HepG2 (cell line): ENCODE measurements around the gene PIM3. TPM values are rescaled to one million over a fixed set of nuclear protein-coding genes. Genes with fewer than 3 reads are reported as not detected.

Experiments used
- HNRNPLL ChIP-seq: fragments of 200-400 bp; formaldehyde crosslinking; IDR thresholded peaks from 2 replicates; pipeline ENCODE4 v1.6.1; 2017; ENCODE audit warnings: mild to moderate bottlenecking, low read depth, low read length; ENCODE audit not compliant: poor library complexity, severe bottlenecking
- KMT2B ChIP-seq: IDR thresholded peaks from 2 replicates; pipeline ENCODE4 v1.6.1; 2016; ENCODE audit warnings: missing genetic modification reagents, missing compliant biosample characterization
- MIER3 ChIP-seq: IDR thresholded peaks from 2 replicates; pipeline ENCODE4 v1.6.1; 2016; ENCODE audit warnings: missing compliant biosample characterization, borderline replicate concordance
- NFE2L1 ChIP-seq: sonication (generic); formaldehyde crosslinking; IDR thresholded peaks from 2 replicates; pipeline ENCODE4 v1.4.0; 2020; ENCODE audit warnings: missing genetic modification reagents, mild to moderate bottlenecking, borderline replicate concordance
- PCBP1 ChIP-seq: fragments of 200-400 bp; formaldehyde crosslinking; IDR thresholded peaks from 2 replicates; pipeline ENCODE4 v1.6.1; 2017; ENCODE audit warnings: mild to moderate bottlenecking, low read depth, low read length, borderline replicate concordance
- PHF21A ChIP-seq: sonication (generic); formaldehyde crosslinking; IDR thresholded peaks from 2 replicates; pipeline ENCODE4 v1.5.0; 2020; ENCODE audit warnings: mild to moderate bottlenecking, missing genetic modification reagents
- PRMT3 ChIP-seq: sonication (generic); formaldehyde crosslinking; IDR thresholded peaks from 2 replicates; pipeline ENCODE4 v1.8.1; 2022; ENCODE audit warnings: low read depth, mild to moderate bottlenecking, moderate library complexity, missing genetic modification reagents, borderline replicate concordance
- RBFOX2 ChIP-seq: fragments of 200-400 bp; formaldehyde crosslinking; IDR thresholded peaks from 2 replicates; pipeline ENCODE4 v1.6.1; 2017; ENCODE audit warnings: low read depth, mild to moderate bottlenecking, low read length
- YEATS4 ChIP-seq: sonication (generic); formaldehyde crosslinking; IDR thresholded peaks from 2 replicates; pipeline ENCODE4 v1.4.0; 2020; ENCODE audit warnings: missing genetic modification reagents, borderline replicate concordance
- ZFX ChIP-seq: sonication (generic); formaldehyde crosslinking; IDR thresholded peaks from 2 replicates; pipeline ENCODE4 v1.4.0; 2020; ENCODE audit warnings: mild to moderate bottlenecking, low read depth, missing genetic modification reagents, moderate library complexity
- ZNF121 ChIP-seq: sonication (generic); formaldehyde crosslinking; IDR thresholded peaks from 2 replicates; pipeline ENCODE4 v1.5.0; 2020; ENCODE audit warnings: mild to moderate bottlenecking, missing genetic modification reagents
- ZNF207 ChIP-seq: fragments of 450-650 bp; IDR thresholded peaks from 2 replicates; pipeline ENCODE4 v1.6.1; 2016; ENCODE audit warnings: antibody characterized with exemption, borderline replicate concordance
- ZNF234 ChIP-seq: sonication (generic); formaldehyde crosslinking; conservative IDR thresholded peaks from 2 replicates; pipeline ENCODE4 v1.5.1; 2020; ENCODE audit warnings: mild to moderate bottlenecking, missing genetic modification reagents
- ZNF549 ChIP-seq: sonication (generic); formaldehyde crosslinking; IDR thresholded peaks from 2 replicates; pipeline ENCODE4 v1.5.0; 2020; ENCODE audit warnings: missing genetic modification reagents
- ZNF605 ChIP-seq: sonication (generic); formaldehyde crosslinking; IDR thresholded peaks from 2 replicates; pipeline ENCODE4 v1.8.0; 2022; ENCODE audit warnings: mild to moderate bottlenecking, missing genetic modification reagents
- ZNF720 ChIP-seq: sonication (generic); formaldehyde crosslinking; IDR thresholded peaks from 2 replicates; pipeline ENCODE4 v1.4.0; 2020; ENCODE audit warnings: missing genetic modification reagents
- ZNF777 ChIP-seq: sonication (generic); formaldehyde crosslinking; IDR thresholded peaks from 2 replicates; pipeline ENCODE4 v1.4.0; 2020; ENCODE audit warnings: missing genetic modification reagents
- ZNF891 ChIP-seq: sonication (generic); formaldehyde crosslinking; IDR thresholded peaks from 2 replicates; pipeline ENCODE4 v1.5.0; 2020; ENCODE audit warnings: mild to moderate bottlenecking, missing genetic modification reagents
- polyA plus RNA-seq, 8 experiments: library from polyadenylated mRNA; depleted of rRNA in 3 of 8; stranded (reverse) in 7 of 8; unstranded in 1 of 8; fragments of >200 nt; fragmentation: Illumina TruSeq in 4 of 8; extraction: Trizol in 4 of 8; gene quantifications; 2 replicates each; pipeline versions ENCODE4 v1.2.1 to v1.2.3, GENCODE V29; 2011 to 2016; ENCODE audit warnings: low read depth in 4 of 8, missing spikeins in 1 of 8, mixed read lengths in 1 of 8; ENCODE audit not compliant: insufficient read depth in 1 of 8
- total RNA-seq, 5 experiments: library from RNA; depleted of rRNA; stranded (reverse); fragments of >200 nt; fragmentation: Illumina TruSeq; extraction: Trizol; gene quantifications; 2 replicates each; pipeline ENCODE4 v1.2.3, GENCODE V29; 2016; ENCODE audit warnings: low read depth in 1 of 5
- TF ChIP-seq, protein P1 (sequence below): sonication (generic); formaldehyde crosslinking; IDR thresholded peaks from one replicate; pipeline ENCODE4 v1.5.1; 2020; ENCODE audit warnings: mild to moderate bottlenecking, missing genetic modification reagents; ENCODE audit errors: not compliant biosample characterization
- TF ChIP-seq, protein P2 (sequence below): IDR thresholded peaks from 2 replicates; pipeline ENCODE4 v1.6.1; 2018; ENCODE audit warnings: missing genetic modification reagents, mild to moderate bottlenecking, missing compliant biosample characterization
- TF ChIP-seq, protein P3 (sequence below): sonication (generic); formaldehyde crosslinking; IDR thresholded peaks from 2 replicates; pipeline ENCODE4 v1.5.1; 2020; ENCODE audit warnings: mild to moderate bottlenecking, missing genetic modification reagents, borderline replicate concordance

Gene PIM3
- total and polyA plus RNA-seq, 2 of the 13 experiments (the other 11 are each of a cell fraction or from before 2014, with no cell fraction given): 21.6 to 31.2 TPM

DNA sequence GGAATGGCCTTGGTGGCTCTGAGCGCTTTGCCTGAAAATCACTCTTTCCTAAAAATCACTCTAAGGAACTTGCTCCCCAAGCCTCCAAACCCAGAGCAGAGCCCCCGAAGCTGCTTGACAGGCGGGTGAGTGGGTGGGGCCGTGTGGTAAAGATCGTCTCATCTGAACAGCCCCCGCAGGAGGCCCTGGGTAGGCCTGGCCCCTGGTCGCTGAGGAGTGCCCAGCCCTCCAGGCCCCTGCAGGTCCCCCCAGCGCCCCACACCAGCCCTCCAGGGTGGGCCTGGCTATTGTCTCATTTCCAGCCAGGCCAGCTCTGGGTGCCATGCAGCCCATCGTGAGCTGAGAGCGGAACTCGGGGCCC, 17.2 kb upstream of the PIM3 start (continued):
- TF ChIP-seq, protein P1, sequence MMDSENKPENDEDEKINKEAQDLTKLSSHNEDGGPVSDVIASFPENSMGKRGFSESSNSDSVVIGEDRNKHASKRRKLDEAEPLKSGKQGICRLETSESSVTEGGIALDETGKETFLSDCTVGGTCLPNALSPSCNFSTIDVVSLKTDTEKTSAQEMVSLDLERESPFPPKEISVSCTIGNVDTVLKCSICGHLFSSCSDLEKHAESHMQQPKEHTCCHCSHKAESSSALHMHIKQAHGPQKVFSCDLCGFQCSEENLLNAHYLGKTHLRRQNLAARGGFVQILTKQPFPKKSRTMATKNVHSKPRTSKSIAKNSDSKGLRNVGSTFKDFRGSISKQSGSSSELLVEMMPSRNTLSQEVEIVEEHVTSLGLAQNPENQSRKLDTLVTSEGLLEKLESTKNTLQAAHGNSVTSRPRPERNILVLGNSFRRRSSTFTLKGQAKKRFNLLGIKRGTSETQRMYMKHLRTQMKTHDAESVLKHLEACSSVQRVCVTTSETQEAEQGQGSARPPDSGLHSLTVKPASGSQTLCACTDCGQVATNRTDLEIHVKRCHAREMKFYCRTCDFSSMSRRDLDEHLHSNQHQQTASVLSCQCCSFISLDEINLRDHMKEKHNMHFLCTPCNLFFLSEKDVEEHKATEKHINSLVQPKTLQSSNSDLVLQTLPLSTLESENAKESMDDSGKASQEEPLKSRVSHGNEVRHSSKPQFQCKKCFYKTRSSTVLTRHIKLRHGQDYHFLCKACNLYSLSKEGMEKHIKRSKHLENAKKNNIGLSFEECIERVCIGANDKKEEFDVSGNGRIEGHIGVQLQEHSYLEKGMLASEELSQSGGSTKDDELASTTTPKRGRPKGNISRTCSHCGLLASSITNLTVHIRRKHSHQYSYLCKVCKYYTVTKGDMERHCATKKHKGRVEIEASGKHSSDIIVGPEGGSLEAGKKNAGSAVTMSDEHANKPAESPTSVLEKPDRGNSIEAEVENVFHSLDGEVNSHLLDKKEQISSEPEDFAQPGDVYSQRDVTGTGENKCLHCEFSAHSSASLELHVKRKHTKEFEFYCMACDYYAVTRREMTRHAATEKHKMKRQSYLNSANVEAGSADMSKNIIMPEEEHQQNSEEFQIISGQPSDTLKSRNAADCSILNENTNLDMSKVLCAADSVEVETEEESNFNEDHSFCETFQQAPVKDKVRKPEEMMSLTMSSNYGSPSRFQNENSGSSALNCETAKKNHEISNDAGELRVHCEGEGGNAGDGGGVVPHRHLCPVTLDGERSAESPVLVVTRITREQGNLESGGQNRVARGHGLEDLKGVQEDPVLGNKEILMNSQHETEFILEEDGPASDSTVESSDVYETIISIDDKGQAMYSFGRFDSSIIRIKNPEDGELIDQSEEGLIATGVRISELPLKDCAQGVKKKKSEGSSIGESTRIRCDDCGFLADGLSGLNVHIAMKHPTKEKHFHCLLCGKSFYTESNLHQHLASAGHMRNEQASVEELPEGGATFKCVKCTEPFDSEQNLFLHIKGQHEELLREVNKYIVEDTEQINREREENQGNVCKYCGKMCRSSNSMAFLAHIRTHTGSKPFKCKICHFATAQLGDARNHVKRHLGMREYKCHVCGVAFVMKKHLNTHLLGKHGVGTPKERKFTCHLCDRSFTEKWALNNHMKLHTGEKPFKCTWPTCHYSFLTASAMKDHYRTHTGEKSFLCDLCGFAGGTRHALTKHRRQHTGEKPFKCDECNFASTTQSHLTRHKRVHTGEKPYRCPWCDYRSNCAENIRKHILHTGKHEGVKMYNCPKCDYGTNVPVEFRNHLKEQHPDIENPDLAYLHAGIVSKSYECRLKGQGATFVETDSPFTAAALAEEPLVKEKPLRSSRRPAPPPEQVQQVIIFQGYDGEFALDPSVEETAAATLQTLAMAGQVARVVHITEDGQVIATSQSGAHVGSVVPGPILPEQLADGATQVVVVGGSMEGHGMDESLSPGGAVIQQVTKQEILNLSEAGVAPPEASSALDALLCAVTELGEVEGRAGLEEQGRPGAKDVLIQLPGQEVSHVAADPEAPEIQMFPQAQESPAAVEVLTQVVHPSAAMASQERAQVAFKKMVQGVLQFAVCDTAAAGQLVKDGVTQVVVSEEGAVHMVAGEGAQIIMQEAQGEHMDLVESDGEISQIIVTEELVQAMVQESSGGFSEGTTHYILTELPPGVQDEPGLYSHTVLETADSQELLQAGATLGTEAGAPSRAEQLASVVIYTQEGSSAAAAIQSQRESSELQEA: peak; percentile 38
- TF ChIP-seq ZNF891 (CRISPR knock-in tag) (no peak), ZNF605 (CRISPR knock-in tag) (peak; percentile 43; the same call in 1 of the 2 replicates), YEATS4 (CRISPR knock-in tag) (peak; percentile 29; the same call in 1 of the 2 replicates), ZNF549 (CRISPR knock-in tag) (no peak), RBFOX2 (peak; percentile 11), ZFX (CRISPR knock-in tag) (peak; percentile 48), PHF21A (CRISPR knock-in tag) (0 out of 2 replicates have a peak, but pooled peaks have one; percentile 9), PCBP1 (0 out of 2 replicates have a peak, but pooled peaks have one; percentile 45), ZNF720 (no peak), ZNF234 (CRISPR knock-in tag) (no peak), ZNF121 (CRISPR knock-in tag) (no peak), ZNF777 (0 out of 2 replicates have a peak, but pooled peaks have one; percentile 30), ZNF207 (no peak), HNRNPLL (peak; percentile 1), PRMT3 (CRISPR knock-in tag) (no peak), MIER3 (CRISPR knock-in tag) (no peak), KMT2B (CRISPR knock-in tag) (no peak), NFE2L1 (CRISPR knock-in tag) (no peak)
- TF ChIP-seq, protein P2, sequence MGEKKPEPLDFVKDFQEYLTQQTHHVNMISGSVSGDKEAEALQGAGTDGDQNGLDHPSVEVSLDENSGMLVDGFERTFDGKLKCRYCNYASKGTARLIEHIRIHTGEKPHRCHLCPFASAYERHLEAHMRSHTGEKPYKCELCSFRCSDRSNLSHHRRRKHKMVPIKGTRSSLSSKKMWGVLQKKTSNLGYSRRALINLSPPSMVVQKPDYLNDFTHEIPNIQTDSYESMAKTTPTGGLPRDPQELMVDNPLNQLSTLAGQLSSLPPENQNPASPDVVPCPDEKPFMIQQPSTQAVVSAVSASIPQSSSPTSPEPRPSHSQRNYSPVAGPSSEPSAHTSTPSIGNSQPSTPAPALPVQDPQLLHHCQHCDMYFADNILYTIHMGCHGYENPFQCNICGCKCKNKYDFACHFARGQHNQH (CRISPR knock-in tag): no peak
- TF ChIP-seq, protein P3, sequence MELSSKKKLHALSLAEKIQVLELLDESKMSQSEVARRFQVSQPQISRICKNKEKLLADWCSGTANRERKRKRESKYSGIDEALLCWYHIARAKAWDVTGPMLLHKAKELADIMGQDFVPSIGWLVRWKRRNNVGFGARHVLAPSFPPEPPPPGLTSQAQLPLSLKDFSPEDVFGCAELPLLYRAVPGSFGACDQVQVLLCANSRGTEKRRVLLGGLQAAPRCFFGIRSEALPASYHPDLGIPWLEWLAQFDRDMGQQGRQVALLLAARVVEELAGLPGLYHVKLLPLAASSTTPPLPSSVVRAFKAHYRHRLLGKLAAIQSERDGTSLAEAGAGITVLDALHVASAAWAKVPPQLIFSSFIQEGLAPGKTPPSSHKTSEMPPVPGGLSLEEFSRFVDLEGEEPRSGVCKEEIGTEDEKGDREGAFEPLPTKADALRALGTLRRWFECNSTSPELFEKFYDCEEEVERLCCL (CRISPR knock-in tag): no peak
